Measurements from ENCODE around the gene ANGEL2.

The ANGEL2 gene, protein sequence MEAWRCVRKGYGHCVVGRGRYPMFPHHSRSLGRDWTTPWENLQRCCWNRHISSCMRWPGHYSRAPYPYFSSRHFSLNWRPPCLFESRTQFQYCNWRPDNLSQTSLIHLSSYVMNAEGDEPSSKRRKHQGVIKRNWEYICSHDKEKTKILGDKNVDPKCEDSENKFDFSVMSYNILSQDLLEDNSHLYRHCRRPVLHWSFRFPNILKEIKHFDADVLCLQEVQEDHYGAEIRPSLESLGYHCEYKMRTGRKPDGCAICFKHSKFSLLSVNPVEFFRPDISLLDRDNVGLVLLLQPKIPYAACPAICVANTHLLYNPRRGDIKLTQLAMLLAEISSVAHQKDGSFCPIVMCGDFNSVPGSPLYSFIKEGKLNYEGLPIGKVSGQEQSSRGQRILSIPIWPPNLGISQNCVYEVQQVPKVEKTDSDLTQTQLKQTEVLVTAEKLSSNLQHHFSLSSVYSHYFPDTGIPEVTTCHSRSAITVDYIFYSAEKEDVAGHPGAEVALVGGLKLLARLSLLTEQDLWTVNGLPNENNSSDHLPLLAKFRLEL

DNA sequence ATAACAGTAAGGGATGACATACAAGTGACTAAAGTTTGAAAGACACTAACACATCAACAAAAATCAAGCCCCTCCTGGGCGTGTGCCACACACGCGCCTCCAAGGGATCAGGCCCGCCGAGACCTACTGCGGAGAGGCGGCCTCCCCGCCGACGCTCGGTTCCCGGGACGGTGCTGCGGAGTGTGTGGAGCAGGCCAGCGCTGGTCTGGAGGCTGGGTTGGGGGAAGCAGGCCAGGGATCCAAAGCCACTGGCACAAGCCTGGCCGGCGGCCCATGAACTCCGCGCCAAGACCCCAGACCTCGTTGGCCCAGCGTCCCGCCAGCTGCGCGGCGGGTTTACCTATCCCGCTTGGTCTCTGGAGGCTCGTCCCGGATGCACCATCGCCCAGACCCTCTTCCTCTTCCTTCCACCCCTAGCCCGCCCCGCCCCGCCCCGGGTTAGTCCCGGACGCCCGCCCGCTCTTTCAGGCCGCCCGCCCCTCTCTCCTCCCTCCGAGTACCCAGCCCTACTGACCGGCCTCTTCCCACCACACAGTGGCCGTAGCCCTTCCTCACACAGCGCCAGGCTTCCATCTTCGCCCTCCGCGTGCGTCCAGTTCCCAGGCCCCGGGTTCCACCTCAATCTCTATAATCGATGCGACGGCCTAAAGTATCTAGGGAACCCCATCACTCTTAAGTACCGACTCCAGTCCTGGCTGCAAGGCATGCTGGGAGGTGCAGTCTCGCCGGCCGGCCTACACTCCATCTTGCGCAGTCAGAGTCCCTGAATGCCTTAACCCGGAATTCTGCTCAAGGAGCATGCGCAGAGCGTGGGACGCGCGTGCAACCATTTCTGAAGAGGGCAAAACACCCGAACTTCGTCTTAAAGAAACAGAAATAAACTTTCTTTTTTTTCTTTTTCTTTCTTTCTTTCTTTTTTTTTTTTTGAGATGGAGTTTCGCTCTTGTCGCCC lies at the start of gene ANGEL2:
TSS of gene ANGEL2 (minus strand) at position 769 of the 952 bp plus-strand sequence. CDS start at position 573, 196 bp downstream.
- Histone ChIP-seq H2AFZ (ENCODE audit: low read depth, low read length) (peak within 1 kb of the TSS; percentile 75; the same call in 1 of the 2 replicates), H3K27me3 (ENCODE audit: low read depth, low read length) (no peaks in the 10 kb centered on the region), H3K9me3 (ENCODE audit: insufficient read depth, low read length) (no peaks in the 10 kb centered on the region), H3K79me2 (ENCODE audit: low read length) (peaks cover 48% of the 10 kb centered on the region), H3K27ac (ENCODE audit: low read length) (peak within 1 kb of the TSS; percentile 82), H3K4me1 (ENCODE audit: low read length) (peaks cover 19% of the 10 kb centered on the region), H3K36me3 (replicated peaks; ENCODE audit: low read depth, low read length) (peaks cover 30% of the 10 kb centered on the region), H3K9ac (ENCODE audit: low read length) (peak within 1 kb of the TSS; percentile 88), H4K20me1 (ENCODE audit: insufficient read depth, low read length) (no peaks in the 10 kb centered on the region), H3K4me2 (ENCODE audit: low read length) (peak within 1 kb of the TSS; percentile 90), H3K4me3 (ENCODE audit: low read length) (peak within 1 kb of the TSS; percentile 80)
- no peak for TF ChIP-seq EZH2phosphoT487 (IDR thresholded peaks at IDR 0.05; ENCODE audit: low read depth)
- TF ChIP-seq, protein P1, sequence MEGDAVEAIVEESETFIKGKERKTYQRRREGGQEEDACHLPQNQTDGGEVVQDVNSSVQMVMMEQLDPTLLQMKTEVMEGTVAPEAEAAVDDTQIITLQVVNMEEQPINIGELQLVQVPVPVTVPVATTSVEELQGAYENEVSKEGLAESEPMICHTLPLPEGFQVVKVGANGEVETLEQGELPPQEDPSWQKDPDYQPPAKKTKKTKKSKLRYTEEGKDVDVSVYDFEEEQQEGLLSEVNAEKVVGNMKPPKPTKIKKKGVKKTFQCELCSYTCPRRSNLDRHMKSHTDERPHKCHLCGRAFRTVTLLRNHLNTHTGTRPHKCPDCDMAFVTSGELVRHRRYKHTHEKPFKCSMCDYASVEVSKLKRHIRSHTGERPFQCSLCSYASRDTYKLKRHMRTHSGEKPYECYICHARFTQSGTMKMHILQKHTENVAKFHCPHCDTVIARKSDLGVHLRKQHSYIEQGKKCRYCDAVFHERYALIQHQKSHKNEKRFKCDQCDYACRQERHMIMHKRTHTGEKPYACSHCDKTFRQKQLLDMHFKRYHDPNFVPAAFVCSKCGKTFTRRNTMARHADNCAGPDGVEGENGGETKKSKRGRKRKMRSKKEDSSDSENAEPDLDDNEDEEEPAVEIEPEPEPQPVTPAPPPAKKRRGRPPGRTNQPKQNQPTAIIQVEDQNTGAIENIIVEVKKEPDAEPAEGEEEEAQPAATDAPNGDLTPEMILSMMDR (IDR thresholded peaks at IDR 0.05; ENCODE audit: low read depth, low read length) = no peak

DNA sequence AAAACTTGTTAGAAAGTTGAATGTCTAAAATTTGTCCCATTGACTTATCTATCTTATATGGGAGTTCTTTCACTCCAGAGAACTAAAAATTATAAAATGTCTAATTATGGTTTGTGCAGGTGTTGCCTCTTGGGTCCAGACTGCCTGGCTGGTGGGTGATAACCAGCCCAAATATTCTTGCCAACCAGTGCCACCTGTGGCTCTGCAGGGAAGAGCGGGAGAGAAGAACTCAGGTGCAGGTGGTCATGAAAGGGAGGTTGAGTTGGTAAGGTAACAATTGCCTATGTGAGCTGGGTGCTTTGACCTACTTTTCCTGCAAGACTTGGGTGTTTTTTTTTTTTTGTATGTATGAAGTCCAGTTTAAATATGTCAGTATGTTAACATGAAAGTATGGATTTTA lies 45.6 kb upstream of the ANGEL2 start:
- peaks cover 62% of the 10 kb centered on the region for H3K79me2 ChIP-seq (ENCODE audit: low read length)
- peaks cover 7% of the 10 kb centered on the region for H3K36me3 ChIP-seq (replicated peaks; ENCODE audit: low read depth, low read length)
- no peaks in the 10 kb centered on the region for H4K20me1 ChIP-seq (ENCODE audit: insufficient read depth, low read length)

DNA sequence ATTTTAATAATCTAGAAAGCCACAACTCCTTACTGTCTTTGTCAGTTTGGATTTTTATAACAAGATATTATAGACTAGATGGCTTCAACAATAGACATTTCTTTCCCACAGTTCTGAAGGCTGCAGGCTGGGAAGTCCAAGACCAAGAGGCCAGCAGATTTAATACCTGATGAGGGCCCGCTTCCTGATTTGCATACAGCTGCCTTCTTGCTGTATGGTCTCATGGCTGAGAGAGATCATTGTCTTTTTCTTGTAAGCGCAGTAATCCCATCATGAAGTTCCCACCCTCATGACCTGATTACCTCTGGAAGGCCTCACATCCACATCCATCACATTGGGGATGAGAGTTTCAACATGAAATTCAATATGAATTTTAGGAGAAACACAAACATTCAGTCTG lies 45.2 kb upstream of the ANGEL2 start:
- Histone ChIP-seq H3K9ac (ENCODE audit: low read length) (no peak overlapping the region), H3K79me2 (ENCODE audit: low read length) (peaks cover 66% of the 10 kb centered on the region), H3K36me3 (replicated peaks; ENCODE audit: low read depth, low read length) (peaks cover 7% of the 10 kb centered on the region), H3K4me3 (ENCODE audit: low read length) (no peak overlapping the region), H2AFZ (ENCODE audit: low read depth, low read length) (no peak overlapping the region), H4K20me1 (ENCODE audit: insufficient read depth, low read length) (no peaks in the 10 kb centered on the region), H3K27me3 (ENCODE audit: low read depth, low read length) (no peaks in the 10 kb centered on the region), H3K9me3 (ENCODE audit: insufficient read depth, low read length) (no peaks in the 10 kb centered on the region), H3K4me2 (ENCODE audit: low read length) (no peak overlapping the region), H3K4me1 (ENCODE audit: low read length) (peaks cover 13% of the 10 kb centered on the region), H3K27ac (ENCODE audit: low read length) (no peak overlapping the region)
- TF ChIP-seq EZH2phosphoT487 (IDR thresholded peaks at IDR 0.05; ENCODE audit: low read depth) = no peak
- TF ChIP-seq, protein P1 (IDR thresholded peaks at IDR 0.05; ENCODE audit: low read depth, low read length) = no peak

More for the DNA sequence above, 45.6 kb upstream of the ANGEL2 start:
- TF ChIP-seq EZH2phosphoT487 (IDR thresholded peaks at IDR 0.05; ENCODE audit: low read depth) = no peak
- TF ChIP-seq, protein P1 (IDR thresholded peaks at IDR 0.05; ENCODE audit: low read depth, low read length) = peak; percentile 15; the same call in 1 of the 2 replicates
- H3K4me1 ChIP-seq (ENCODE audit: low read length) = peaks cover 18% of the 10 kb centered on the region
- no peak overlapping the region for H3K4me2 ChIP-seq (ENCODE audit: low read length)
- H3K27ac ChIP-seq (ENCODE audit: low read length) = no peak overlapping the region
- H2AFZ ChIP-seq (ENCODE audit: low read depth, low read length) = no peak overlapping the region
- H3K27me3 ChIP-seq (ENCODE audit: low read depth, low read length) = no peaks in the 10 kb centered on the region
- H3K4me3 ChIP-seq (ENCODE audit: low read length) = no peak overlapping the region
- no peaks in the 10 kb centered on the region for H3K9me3 ChIP-seq (ENCODE audit: insufficient read depth, low read length)
- H3K9ac ChIP-seq (ENCODE audit: low read length) = no peak overlapping the region

Measured in OCI-LY3 (cell line).